HG02884 (cell line): ENCODE data around the gene GPS1.
A peak's percentile ranks its signal among the peaks of the same experiment; 100 is the strongest.
"Not testable (repeated sequence)": the region's sequence is repeated elsewhere in the genome, so short reads cannot be mapped to it uniquely, and the experiment has no call there.

Experiments used
- ATAC-seq: cut with Tn5 transposase; IDR thresholded peaks from one replicate; pipeline ENCODE4 v1.9.1; 2021; ENCODE audit warnings: mild to moderate bottlenecking, moderate library complexity; ENCODE audit not compliant: unreplicated experiment

The GPS1 gene

GRCh38 chr17:82025401-82026107 lies 26.1 kb upstream of the GPS1 start:
- no peak for ATAC-seq

GRCh38 chr17:82028246-82028645 lies 23.5 kb upstream of the GPS1 start:
- no peak for ATAC-seq

- no peak for ATAC-seq
These were observed 22.7 kb upstream of the GPS1 start for GRCh38 chr17:82028966-82029365.

- ATAC-seq = no peak
These were observed 22.3 kb upstream of the GPS1 start for GRCh38 chr17:82029391-82029790.

GRCh38 chr17:82029990-82030469 lies 21.7 kb upstream of the GPS1 start:
- ATAC-seq = no peak

GRCh38 chr17:82030470-82031302 lies 21.0 kb upstream of the GPS1 start:
- no peak for ATAC-seq

- ATAC-seq = no peak
These were observed 20.3 kb upstream of the GPS1 start, which contains the start of gene RAC3 for GRCh38 chr17:82031303-82031884. TSS of gene RAC3 (plus strand) at chr17:82031678. CDS start at chr17:82031762, 84 bp downstream.

GRCh38 chr17:82031885-82032627 lies 19.6 kb upstream of the GPS1 start:
- ATAC-seq = no peak

- no peak for ATAC-seq
These were observed 18.2 kb upstream of the GPS1 start for GRCh38 chr17:82033359-82034085.

- ATAC-seq = no peak
These were observed 17.2 kb upstream of the GPS1 start for GRCh38 chr17:82034371-82035011.

GRCh38 chr17:82035488-82035887 lies 16.2 kb upstream of the GPS1 start:
- ATAC-seq = no peak

- ATAC-seq = no peak
These were observed 15.6 kb upstream of the GPS1 start for GRCh38 chr17:82035956-82036633.

- no peak for ATAC-seq
These were observed 15.0 kb upstream of the GPS1 start for GRCh38 chr17:82036634-82037091.

GRCh38 chr17:82037092-82037888 lies 14.4 kb upstream of the GPS1 start, which contains the start of gene DCXR:
TSS of gene DCXR (minus strand) at chr17:82037697. CDS start at chr17:82037682, 15 bp downstream.
- peak; percentile 86 for ATAC-seq

GRCh38 chr17:82037889-82038195 lies 13.9 kb upstream of the GPS1 start:
- no peak for ATAC-seq

GRCh38 chr17:82038796-82039409 lies 12.8 kb upstream of the GPS1 start:
- not testable (repeated sequence) for ATAC-seq

- ATAC-seq = no peak
These were observed 11.9 kb upstream of the GPS1 start for GRCh38 chr17:82039695-82040299.
